NAMALWA (cell line): Measurements from ENCODE around the gene RTP1.
"Not testable (repeated sequence)": the region's sequence is repeated elsewhere in the genome, so short reads cannot be mapped to it uniquely, and the experiment has no call there.

Experiments
- DNase-seq: peaks from one replicate; pipeline ENCODE4 v3.0.0-alpha.2; 2015; ENCODE audit warnings: low spot score

RTP1 gene

DNA sequence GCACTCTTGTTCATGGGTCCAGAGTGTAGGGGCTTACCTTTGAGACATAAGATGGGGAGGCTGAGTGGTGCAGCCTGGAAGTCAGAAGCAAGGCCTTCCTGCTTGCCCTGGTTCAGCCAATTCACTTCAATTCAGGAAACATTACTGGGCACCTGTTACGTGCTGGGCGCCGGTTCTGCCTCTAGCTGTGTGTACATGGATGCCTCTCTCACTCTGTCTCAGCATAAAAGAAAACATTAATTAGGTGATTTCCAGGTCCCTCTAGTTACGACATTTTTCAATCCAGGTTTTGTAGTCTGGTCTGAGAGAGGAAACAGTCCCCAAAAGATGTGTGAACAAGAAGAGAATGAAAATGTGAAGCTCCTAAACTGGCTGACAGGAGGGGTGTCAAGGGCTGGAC is 1.2 kb downstream of the RTP1 start:
- no peak for DNase-seq

DNA sequence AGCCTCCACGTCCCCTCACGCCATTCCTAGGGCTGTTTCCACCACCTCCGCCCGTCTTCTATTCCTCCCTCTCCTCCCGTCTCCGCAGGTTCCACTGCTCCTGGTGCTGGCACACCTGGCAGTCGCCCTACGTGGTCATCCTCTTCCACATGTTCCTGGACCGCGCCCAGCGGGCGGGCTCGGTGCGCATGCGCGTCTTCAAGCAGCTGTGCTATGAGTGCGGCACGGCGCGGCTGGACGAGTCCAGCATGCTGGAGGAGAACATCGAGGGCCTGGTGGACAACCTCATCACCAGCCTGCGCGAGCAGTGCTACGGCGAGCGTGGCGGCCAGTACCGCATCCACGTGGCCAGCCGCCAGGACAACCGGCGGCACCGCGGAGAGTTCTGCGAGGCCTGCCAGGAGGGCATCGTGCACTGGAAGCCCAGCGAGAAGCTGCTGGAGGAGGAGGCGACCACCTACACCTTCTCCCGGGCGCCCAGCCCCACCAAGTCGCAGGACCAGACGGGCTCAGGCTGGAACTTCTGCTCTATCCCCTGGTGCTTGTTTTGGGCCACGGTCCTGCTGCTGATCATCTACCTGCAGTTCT is 2.3 kb downstream of the RTP1 start:
- DNase-seq, result not testable (repeated sequence)

DNA sequence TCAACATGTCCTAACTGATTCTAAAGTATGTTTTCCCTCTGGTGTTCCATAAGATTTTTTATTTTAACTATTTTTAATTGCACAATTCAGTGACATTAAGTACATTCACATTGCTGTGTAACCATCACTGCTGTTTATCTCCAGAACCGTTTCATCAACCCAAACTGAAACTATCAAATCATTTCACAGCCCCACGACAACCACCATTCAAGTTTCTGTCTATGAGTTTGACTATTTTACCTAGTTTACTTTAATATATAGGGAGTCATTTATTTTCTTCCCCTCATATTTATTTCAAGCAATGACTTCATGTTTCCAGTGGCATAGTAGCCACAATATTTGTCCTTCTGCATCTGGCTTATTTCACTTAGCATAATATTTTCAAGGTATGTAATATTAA is 8.4 kb downstream of the RTP1 start:
- DNase-seq, result no peak

DNA sequence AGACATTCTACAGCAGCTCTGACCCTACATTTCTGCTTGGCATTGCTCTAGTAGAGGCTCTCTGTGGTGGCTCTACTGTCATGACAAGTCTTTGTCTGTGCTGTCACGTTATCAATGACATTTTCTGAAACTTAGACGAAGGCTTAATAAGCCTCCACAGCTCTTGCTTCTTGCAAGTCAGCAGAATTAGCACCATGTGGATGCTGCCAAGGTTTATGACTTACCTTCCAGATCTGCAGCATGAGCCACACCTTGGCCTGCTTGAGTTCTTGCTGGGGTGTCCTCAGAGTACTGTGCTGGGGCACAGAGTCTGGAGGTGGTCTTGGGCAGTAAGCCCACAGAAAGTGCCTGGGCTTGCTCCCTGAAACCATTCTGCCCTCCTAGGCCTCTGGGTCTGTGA is 9.8 kb downstream of the RTP1 start:
- no peak for DNase-seq

DNA sequence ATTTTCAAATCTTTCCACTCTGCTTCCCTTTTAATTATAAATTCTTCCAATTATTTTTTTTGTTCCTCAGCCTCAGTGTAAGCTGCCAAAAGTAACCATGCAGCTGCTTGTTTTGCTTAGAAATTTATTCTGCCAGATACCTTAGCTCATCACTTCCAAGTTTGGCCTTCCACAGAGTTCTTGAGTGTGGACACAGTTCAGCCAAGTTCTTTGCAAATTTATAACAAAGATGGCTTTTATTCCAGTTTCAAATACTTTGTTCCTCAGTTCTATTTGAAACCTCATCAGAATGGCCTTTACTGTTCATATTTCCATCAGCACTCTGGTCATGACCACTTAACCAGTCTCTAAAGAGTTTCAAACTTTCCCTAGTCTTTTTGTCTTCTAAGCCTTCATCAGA is 10.3 kb downstream of the RTP1 start:
- DNase-seq, result no peak

DNA sequence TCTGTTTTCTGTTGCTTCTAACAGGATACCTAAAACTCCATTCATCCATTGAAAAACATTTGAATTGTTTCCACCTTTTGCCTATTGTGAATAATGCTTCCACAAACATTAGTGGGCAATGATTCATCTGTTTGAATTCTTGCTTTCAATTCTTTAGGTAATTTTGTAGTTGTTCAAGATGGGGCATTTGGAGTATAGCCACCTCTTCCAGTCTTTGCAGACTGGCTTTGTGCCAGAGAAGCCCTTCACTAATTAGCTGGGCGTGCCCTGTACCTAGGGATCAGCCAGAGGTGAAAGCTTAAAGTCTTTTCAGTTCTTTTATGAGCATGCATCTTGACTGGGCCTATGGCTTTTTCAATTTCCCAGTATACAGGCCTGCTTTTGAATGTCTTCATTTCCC is 10.9 kb downstream of the RTP1 start:
- DNase-seq, result no peak

DNA sequence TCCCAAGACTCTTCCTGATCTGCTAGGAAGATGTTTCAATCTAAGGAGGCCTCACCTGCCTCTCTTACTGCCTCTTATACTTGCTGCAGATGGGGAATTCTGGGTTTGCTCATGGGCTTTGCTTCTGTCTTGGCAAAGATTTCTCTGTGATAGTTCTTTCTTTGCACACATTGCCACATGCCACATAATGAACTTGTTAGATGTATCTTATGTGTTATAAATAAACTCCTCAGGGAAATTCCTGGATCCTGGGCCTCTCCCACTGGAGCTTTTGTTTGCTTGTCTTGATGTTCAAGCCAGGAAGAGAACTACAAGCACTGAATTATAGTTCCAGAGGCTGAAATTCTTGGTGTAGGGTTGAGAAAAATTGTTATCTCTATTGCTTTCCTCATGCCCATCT is 12.2 kb downstream of the RTP1 start:
- no peak for DNase-seq

DNA sequence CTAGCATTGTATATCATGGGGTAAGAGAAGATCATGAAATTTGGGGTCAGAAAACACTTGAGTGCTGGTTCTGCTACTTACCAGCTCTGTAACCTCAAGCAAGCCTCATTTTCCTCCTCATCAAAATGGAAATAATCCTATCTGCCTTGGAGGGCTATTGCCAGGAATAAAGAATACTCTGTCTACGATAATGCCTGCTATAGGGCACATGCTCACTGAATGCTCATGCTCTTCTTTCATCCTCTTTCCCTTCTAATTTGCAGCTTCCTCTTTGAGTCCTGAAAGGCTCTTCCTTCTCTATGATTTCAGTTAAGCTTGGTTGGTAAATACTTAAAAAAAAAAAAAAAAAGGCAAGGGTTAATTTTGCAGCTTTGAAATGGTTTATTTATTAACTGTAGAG is 12.8 kb downstream of the RTP1 start:
- DNase-seq, result no peak

DNA sequence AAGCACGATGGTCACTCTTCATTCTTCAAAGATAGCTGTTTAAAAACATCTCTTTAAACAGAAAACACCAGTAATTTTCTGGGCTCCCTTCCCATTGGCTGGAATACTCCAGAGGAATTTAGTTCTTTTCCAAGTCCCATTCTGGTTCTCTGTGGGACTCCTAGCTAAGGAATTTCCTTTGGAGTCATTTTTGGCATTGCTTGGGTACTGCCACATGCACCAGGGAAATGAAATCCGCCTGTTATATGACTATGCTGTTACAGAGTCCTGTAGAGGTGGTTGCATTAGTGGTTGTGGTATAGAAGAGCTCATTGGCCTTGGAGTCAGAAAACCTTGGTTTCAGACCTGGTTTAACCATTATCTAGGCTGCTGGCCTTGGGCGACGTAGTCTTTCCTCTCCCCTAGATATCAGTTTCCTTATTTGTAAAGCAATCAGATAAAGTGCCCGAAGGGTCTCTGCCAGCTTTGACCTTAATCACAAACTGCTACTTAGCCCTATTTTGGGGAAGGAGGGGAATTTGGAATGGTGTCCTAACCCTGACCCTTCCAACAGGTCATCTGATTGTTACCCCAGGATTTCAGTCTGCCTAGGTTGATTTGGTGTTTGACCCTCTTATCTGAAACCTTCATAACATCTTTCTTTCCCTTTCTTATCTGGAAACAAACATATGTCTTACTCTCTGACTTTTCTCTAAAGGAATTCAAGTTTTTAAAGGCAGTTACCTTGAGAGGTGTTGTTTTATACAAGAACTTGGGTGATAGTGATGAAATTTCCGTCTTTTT is 13.4 kb downstream of the RTP1 start:
- no peak for DNase-seq

DNA sequence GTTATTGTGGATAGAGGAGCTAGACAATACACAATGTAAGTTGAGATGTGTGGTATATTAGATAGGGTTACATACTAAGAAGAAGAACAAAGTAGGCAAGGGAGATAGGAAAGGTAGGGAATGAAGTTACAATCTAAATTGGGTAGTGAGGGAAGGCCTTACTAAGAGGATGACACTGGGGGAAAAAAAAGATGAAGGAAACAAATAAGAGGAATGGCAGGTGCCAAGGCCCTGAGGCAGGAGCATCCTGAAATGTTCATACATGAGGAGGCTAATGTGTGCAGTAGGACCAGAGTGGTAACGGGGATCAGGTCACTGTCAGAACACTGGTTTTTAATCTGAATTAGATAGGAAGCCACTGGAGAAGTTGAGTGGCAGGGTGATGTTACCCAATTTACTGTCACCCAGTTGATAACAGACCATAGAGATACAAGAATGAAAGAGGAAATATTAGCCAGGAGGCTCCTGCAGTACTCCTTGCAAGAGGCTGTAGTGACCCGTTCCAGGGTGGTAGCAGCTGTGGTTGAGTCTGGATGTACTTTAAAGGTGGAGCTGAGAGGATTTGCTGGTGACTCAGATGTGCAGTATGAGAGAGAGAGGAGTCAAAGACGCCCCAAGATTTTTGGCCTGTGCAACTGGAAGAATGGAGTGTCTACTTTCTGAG is 14.4 kb downstream of the RTP1 start:
- DNase-seq, result no peak

DNA sequence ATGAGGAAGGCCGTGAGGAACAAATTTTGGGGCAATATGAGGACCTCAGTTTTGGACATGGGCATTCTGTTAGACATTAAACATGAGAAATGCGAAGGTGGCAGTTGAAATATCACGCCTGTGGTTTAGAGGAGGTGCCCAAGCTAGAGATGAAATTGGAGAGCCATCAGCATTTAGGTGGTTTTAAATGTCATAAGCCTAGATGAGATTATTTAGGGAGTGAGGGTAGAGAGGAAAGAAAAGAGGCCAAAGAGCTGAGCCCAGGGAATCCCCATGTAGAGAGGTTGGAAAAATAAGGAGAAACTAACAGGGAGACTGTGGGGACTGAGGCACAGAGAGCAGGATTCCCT is 14.9 kb downstream of the RTP1 start:
- no peak for DNase-seq

DNA sequence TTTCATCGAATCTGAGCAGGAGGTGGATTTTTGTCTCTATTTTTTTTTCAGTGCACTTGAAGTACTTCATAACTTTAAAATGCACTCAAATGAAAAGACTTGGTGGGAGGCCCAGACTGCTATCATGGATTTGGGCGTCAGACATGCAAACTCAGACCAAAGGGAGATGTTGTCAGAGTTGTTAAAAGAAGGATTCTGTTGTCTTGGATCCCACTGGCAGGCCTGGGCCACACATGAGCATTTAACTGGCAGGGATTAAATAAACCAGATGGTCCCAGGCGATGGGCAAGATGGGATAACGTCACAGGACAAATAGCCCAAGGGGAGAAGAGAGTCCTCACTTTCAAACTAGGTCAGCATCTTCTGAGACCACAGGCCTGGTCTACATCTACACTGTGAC is 15.4 kb downstream of the RTP1 start:
- DNase-seq, result no peak

DNA sequence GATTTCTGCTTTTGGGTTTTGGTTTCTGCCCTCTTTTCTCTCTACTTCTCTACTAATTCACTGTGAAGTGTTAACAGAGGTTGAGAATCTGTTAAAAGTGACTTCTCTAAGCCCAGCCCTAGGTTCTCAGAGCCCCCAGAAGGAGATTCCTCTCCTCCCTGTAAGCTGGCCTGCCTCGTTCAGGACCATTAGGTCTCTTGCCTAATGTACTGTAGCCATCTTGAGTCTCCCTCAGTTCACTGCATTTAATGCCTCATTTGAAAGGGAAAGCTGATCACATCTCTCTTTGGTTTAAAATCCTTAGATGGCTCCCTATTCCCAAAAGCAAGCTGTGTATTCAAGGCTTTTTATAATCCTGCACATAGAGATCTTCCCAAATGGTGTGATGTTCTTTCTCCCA is 16.3 kb downstream of the RTP1 start:
- no peak for DNase-seq

DNA sequence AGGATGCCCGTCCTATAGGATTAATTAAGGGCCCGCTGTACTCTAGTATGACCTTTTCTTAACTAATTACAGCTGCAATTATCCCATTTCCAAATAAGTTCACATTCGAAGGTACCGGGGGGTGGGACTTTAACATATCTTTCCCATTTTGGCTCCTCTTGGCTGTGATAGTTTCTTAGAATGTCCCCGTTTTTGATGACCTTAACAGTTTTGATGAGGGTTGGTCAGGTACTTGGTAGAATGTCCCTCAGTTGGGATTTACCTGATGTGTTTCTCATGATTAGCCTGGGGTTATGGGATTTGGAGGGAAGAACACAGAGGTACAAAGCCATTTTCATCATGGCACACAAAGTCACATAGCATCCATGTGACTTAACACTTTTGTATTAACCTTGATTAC is 18.2 kb downstream of the RTP1 start:
- DNase-seq, result no peak

DNA sequence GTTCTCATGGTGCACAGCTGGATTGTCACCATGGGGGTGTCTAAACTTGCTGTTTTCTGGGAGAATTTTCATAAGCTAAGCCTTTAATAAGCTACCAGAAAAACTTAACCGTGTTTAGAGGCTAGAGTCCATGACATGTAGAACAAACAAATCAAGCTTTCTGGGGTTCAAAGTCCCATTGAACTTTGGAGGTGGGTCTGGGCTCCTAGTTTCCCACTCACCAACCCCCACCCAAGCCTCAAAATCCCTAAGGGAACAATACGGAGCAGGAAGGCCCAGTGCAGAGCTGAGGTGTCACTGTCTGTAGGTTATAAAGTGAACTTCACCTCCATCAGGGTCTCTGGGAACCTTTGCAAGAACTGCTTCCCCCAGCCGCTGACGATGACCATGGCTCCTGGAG is 25.5 kb downstream of the RTP1 start:
- no peak for DNase-seq

DNA sequence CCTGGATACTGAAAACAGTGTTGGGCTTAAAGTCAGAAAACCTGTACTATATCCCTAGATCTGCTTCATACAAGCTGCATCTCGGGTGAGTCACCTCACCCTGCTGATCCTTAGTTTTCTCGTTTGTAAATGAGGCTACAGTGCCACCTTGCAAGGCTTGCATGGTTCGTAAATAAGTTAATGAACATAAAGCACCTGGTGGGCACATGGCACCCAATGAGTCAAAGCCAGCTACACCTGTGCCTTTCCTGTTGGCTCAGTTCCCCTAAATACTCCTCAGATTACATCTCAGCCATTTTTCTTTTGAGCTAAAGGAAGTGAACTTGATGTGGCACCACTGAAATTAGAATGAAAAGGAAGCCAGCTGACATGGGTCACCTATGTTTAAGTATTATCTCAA is 26.5 kb downstream of the RTP1 start:
- no peak for DNase-seq

DNA sequence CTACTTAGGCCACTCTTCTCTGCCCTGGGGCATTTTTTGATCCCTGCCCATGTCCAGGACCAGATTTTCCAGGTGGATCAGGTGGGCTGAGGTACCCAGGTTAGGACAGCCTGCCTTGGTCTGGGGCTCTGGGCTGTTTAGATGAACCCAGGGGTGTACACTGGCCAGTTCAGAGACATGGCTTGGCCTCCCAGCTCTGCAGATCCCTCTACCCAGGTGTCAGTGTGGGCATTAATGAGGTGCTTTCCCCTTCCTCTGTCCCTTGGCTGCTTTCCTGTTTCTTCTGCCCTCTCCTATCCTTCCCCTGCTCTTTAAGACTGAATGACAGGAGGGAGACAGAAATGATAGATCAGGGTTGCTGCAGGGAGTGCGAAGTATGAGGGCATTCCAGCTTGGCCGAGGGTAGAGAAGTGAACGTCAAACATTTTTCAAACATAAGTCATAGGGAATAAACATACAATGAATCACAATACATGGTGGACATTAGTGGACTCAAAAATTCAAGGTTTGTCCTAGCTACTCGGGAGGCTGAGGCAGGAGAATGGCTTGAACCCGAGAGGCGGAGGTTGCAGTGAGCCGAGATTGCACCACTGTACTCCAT is 30.5 kb downstream of the RTP1 start:
- DNase-seq, result no peak

DNA sequence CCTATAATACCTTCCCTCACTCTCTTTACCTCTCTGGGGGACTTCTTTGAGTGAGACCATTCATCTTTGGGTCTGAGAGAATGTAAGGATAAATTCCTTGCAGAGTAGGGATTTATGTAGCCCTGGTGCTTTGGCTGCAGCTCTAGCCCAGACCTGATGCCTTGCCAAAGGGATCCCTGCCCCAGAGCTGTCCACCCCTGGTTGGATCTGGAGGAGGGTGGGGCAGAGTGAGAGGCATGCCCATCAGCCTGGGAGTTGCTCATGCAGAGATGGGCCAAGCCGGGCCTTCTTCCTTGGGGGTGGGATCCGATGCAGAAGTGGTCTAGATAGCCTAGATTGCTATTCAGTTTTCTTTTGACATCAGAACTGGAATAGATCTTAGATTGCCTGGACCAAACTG is 31.5 kb downstream of the RTP1 start:
- DNase-seq, result no peak

DNA sequence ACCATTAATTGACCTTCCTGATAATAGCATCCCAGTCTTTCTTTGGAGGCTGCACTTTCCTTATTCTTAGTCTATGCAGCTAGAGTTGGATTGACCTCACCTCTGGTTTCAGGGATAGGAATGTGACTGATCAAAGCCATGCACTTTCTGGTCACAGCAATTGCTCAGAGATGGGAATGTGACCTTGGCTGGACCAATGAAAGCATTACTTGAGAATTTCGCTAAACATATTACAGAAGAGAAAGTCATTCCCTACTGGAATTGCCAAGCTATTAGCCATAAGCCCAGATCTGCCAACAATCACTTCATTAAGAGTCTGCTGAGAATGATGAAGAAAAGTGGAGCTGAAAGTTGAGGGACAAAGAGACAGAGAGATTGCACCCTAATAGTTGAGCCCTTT is 32.7 kb downstream of the RTP1 start:
- no peak for DNase-seq

DNA sequence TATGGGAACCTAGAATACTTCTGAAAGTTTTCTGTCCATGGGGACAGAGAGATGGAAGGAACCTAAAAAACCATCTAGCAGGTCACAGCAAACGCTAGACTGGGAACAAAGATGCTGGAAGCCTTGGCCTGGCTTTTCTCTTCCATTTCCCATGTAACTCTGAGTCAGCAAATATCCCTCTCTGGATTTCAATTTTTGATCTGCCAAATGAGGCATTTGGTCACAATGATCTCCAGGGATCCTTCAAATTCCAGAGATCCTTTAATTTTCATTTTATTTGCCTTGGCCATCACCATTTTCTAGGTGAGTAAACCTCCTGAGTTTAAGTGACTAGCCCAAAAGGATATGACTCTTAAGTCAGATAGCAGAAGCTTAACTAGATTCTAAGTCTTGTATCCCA is 39.7 kb downstream of the RTP1 start:
- no peak for DNase-seq

DNA sequence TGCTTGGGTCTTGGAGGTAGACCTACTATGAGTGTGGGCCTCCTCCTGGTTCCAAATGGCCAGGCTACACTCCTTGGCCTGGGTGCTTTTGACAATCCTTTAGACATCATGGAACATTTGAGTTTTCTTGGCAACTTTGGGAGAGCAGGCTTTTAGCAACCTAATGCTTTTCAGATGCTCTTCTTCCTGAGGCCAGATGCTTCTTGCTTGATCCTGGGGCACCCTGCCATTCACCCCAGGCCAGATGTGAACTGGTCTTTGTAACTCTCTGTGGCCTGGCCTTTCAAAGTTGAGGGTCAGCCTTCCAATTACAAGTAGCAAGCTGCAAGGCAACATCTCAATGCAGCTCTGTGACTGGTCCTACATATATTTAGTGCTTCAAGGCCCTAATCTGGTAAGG is 40.5 kb downstream of the RTP1 start:
- no peak for DNase-seq

DNA sequence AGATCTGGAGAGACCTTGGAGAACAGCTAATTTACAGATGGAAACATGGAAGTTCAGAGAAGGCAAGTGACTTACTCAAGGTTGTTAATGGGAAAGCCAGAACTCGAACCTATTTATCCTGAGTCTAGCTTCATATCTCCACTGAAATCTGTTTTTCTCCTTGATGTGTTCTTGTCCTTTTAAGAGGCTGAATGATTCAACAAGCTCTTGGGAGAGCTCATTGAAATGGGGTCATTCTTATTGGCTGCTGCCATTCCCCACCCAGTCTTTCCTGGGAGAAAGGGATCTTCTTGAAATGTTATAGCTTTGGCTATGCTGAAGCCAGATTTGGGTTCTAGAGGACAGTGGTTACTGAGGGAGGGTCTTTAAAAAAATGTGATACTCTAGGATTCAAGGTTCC is 41.0 kb downstream of the RTP1 start:
- no peak for DNase-seq

DNA sequence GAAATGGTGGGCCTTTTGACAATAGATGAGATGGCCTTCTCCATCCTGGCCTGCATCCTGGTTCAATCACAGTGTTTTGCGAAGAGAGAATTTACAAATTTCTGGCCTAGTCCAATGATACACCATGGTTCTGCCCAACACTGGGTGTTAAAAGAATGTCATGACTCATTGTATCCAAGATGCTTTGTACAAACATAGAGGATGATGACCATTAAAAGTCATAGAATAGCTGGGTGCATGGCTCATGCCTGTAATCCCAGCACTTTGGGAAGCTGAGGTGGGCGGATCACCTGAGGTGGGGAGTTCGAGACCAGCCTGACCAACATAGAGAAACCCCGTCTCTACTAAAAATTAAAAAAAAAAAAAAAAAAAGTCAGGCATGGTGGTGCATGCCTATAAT is 41.5 kb downstream of the RTP1 start:
- not testable (repeated sequence) for DNase-seq
